22Rv1 (cell line): ENCODE results near the gene FRS3.

ENCODE experiments used
- H3K27ac ChIP-seq: fragments of 450-650 bp; 2 replicates; pipeline ENCODE4 v1.5.1; 2017
- ZFX ChIP-seq: fragments of 450-650 bp; IDR thresholded peaks from 2 replicates; pipeline ENCODE4 v1.6.1; 2017; ENCODE audit warnings: antibody characterized with exemption, borderline replicate concordance
- TF ChIP-seq, protein P1 (sequence below): fragments of 450-650 bp; IDR thresholded peaks from 2 replicates; pipeline ENCODE4 v1.5.1; 2017; ENCODE audit warnings: mild to moderate bottlenecking

Gene FRS3

GRCh38 chr6:41757931-41758640 lies 21.6 kb downstream of the FRS3 start:
- no peak for TF ChIP-seq ZFX
- TF ChIP-seq, protein P1, sequence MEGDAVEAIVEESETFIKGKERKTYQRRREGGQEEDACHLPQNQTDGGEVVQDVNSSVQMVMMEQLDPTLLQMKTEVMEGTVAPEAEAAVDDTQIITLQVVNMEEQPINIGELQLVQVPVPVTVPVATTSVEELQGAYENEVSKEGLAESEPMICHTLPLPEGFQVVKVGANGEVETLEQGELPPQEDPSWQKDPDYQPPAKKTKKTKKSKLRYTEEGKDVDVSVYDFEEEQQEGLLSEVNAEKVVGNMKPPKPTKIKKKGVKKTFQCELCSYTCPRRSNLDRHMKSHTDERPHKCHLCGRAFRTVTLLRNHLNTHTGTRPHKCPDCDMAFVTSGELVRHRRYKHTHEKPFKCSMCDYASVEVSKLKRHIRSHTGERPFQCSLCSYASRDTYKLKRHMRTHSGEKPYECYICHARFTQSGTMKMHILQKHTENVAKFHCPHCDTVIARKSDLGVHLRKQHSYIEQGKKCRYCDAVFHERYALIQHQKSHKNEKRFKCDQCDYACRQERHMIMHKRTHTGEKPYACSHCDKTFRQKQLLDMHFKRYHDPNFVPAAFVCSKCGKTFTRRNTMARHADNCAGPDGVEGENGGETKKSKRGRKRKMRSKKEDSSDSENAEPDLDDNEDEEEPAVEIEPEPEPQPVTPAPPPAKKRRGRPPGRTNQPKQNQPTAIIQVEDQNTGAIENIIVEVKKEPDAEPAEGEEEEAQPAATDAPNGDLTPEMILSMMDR: no peak
- no peak overlapping the region for H3K27ac ChIP-seq

GRCh38 chr6:41757271-41757670 lies 22.4 kb downstream of the FRS3 start:
- TF ChIP-seq, protein P1: no peak
- H3K27ac ChIP-seq: no peak overlapping the region

GRCh38 chr6:41756354-41756753 lies 23.3 kb downstream of the FRS3 start:
- no peak for TF ChIP-seq ZFX
- TF ChIP-seq, protein P1: no peak
- H3K27ac ChIP-seq: no peak overlapping the region

- no peak overlapping the region for H3K27ac ChIP-seq
- TF ChIP-seq ZFX: no peak
- TF ChIP-seq, protein P1: no peak
These were observed 23.8 kb downstream of the FRS3 start for GRCh38 chr6:41755895-41756294.

GRCh38 chr6:41750374-41750773 lies 29.3 kb downstream of the FRS3 start:
- H3K27ac ChIP-seq: no peak overlapping the region
- TF ChIP-seq ZFX: no peak
- TF ChIP-seq, protein P1: no peak

- TF ChIP-seq, protein P1: no peak
- no peak for TF ChIP-seq ZFX
- H3K27ac ChIP-seq: 0 out of 2 replicates have a peak overlapping the region, but pooled peaks have one; percentile 71
These were observed 31.2 kb downstream of the FRS3 start for GRCh38 chr6:41748542-41748941.

- peak overlapping the region; percentile 71 for H3K27ac ChIP-seq
- TF ChIP-seq ZFX: no peak
- TF ChIP-seq, protein P1: no peak
These were observed 31.6 kb downstream of the FRS3 start for GRCh38 chr6:41748102-41748477.
